Progenitor cell of endocrine pancreas (in vitro differentiated cells): ENCODE data around the gene ICOSLG. TPM values are rescaled to one million over a fixed set of nuclear protein-coding genes. Genes with fewer than 3 reads are reported as not detected.

ENCODE experiments used
- DNase-seq: peaks from one replicate; pipeline ENCODE4 v3.0.0; 2021; ENCODE audit warnings: low spot score; ENCODE audit not compliant: unreplicated experiment
- H3K27ac Mint-ChIP-seq: 2 replicates; pipeline ENCODE4 v1.8.0; 2021; ENCODE audit warnings: mild to moderate bottlenecking, moderate library complexity, mixed read lengths
- H3K27me3 Mint-ChIP-seq: 2 replicates; pipeline ENCODE4 v1.8.0; 2021; ENCODE audit warnings: mixed read lengths
- H3K36me3 Mint-ChIP-seq: 2 replicates; pipeline ENCODE4 v1.8.0; 2022; ENCODE audit warnings: mixed read lengths; ENCODE audit not compliant: insufficient read depth
- H3K4me1 Mint-ChIP-seq: 2 replicates; pipeline ENCODE4 v1.8.0; 2021; ENCODE audit warnings: low read depth, mixed read lengths
- H3K4me3 Mint-ChIP-seq: 2 replicates; pipeline ENCODE4 v1.8.0; 2021; ENCODE audit warnings: low read depth, mild to moderate bottlenecking, moderate library complexity, mixed read lengths
- H3K9me3 Mint-ChIP-seq: 2 replicates; pipeline ENCODE4 v1.8.0; 2021; ENCODE audit warnings: low read depth, mixed read lengths
- total RNA-seq: library from RNA; stranded (reverse); gene quantifications from 2 replicates; pipeline ENCODE4 v1.2.1, GENCODE V29; 2021
- TF ChIP-seq, protein P1 (sequence below): fragments of 200-600 bp; sonication (generic); IDR thresholded peaks from one replicate; pipeline ENCODE4 v1.5.0; 2021; ENCODE audit warnings: antibody characterized with exemption, mild to moderate bottlenecking; ENCODE audit not compliant: unreplicated experiment

The ICOSLG gene
- total RNA-seq, 1 donor from 2014 or later: 0.91 TPM

DNA sequence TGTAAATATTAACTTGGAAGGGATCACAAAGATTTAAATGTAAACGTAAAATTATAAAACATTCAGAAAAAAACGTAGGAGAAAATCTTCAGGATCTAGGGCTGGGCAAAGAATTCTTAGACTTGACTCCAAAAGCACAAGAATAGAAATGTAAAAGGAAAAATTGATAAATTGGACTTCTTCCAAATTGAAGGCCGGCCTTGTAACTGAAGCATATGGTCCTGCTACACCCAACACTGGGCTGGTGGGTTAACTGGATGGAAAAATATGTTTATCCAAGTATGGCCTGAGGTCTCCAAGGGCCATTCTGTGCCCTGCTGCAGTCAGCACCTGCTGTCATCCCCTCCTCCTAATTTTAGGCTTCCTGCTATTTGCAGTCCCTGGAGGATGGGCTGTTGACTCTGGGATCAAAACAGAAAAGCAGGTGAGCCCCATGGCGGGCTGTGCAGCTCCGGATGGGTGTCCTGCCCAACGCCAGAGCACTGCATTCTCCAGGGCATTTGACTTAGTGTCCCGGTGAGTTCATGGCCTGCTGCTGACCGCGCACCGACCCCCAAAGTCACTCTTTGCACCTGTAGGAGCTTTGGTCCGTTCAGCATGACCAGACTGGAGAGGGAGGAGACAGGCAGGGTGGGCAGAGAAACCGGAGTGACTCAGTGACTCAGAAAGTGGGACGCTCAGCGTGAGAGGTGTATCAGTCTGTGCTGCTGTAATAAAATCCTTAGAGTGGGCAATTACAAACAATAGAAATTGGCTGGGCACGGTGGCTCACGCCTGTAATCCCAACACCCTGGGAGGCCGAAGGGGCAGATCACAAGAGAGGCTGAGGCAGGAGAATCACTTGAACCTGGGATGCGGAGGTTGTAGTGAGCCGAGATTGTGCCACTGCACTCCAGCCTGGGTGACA is 38.9 kb upstream of the ICOSLG start:
- TF ChIP-seq, protein P1, sequence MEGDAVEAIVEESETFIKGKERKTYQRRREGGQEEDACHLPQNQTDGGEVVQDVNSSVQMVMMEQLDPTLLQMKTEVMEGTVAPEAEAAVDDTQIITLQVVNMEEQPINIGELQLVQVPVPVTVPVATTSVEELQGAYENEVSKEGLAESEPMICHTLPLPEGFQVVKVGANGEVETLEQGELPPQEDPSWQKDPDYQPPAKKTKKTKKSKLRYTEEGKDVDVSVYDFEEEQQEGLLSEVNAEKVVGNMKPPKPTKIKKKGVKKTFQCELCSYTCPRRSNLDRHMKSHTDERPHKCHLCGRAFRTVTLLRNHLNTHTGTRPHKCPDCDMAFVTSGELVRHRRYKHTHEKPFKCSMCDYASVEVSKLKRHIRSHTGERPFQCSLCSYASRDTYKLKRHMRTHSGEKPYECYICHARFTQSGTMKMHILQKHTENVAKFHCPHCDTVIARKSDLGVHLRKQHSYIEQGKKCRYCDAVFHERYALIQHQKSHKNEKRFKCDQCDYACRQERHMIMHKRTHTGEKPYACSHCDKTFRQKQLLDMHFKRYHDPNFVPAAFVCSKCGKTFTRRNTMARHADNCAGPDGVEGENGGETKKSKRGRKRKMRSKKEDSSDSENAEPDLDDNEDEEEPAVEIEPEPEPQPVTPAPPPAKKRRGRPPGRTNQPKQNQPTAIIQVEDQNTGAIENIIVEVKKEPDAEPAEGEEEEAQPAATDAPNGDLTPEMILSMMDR: no peak
- H3K27ac Mint-ChIP-seq: no peak overlapping the region
- no peak overlapping the region for H3K4me3 Mint-ChIP-seq
- DNase-seq: no peak
- peaks cover 21% of the 10 kb centered on the region for H3K27me3 Mint-ChIP-seq
- H3K4me1 Mint-ChIP-seq: peaks cover 12% of the 10 kb centered on the region
- no peaks in the 10 kb centered on the region for H3K36me3 Mint-ChIP-seq
- H3K9me3 Mint-ChIP-seq: peaks cover 4% of the 10 kb centered on the region

GRCh38 chr21:44275041-44275440 is 34.3 kb upstream of the ICOSLG start:
- DNase-seq: no peak
- no peak overlapping the region for H3K27ac Mint-ChIP-seq
- H3K27me3 Mint-ChIP-seq: peaks cover 6% of the 10 kb centered on the region
- no peaks in the 10 kb centered on the region for H3K4me1 Mint-ChIP-seq
- H3K9me3 Mint-ChIP-seq: peaks cover 4% of the 10 kb centered on the region
- TF ChIP-seq, protein P1: no peak
- H3K36me3 Mint-ChIP-seq: no peaks in the 10 kb centered on the region
- H3K4me3 Mint-ChIP-seq: no peak overlapping the region

- H3K4me1 Mint-ChIP-seq: no peaks in the 10 kb centered on the region
- DNase-seq: no peak
- H3K9me3 Mint-ChIP-seq: peaks cover 4% of the 10 kb centered on the region
- no peaks in the 10 kb centered on the region for H3K36me3 Mint-ChIP-seq
- H3K4me3 Mint-ChIP-seq: no peak overlapping the region
- TF ChIP-seq, protein P1: no peak
- H3K27me3 Mint-ChIP-seq: peaks cover 6% of the 10 kb centered on the region
- H3K27ac Mint-ChIP-seq: no peak overlapping the region
Measured at GRCh38 chr21:44273046-44273445, 32.3 kb upstream of the ICOSLG start.

DNA sequence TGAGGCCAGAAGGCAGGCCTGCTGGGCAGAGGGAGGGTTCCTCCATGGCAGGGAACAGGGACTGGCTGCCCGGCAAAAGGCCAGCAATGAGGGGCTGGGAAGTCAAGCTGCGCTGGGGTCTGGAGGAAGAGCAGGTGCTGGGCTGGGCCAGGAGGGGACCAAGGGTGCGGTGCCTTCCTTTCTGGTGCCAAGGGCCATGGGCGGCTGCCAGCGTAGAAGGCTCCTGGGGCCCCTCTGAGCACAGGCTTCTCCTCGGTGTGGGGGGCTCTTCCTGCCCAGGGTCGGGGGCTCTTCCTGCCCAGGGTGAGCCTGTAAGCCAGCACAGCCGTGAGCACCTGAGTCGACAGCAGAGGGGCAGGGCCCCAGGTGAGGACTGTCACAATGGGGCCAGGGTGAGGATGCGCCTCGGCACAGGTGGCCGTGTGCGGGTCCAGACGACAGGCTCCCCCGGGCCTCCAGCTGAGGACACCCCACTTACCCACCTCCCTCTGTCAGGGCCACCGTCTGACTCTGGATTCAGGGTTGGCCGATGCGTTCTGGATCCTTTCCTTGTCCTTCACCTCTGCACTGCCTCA is 31.6 kb upstream of the ICOSLG start:
- Mint-ChIP-seq H3K4me1 (no peaks in the 10 kb centered on the region), H3K36me3 (no peaks in the 10 kb centered on the region), H3K27me3 (peaks cover 6% of the 10 kb centered on the region), H3K27ac (no peak overlapping the region), H3K4me3 (no peak overlapping the region), H3K9me3 (peaks cover 4% of the 10 kb centered on the region)
- no peak for DNase-seq
- TF ChIP-seq, protein P1: no peak

DNA sequence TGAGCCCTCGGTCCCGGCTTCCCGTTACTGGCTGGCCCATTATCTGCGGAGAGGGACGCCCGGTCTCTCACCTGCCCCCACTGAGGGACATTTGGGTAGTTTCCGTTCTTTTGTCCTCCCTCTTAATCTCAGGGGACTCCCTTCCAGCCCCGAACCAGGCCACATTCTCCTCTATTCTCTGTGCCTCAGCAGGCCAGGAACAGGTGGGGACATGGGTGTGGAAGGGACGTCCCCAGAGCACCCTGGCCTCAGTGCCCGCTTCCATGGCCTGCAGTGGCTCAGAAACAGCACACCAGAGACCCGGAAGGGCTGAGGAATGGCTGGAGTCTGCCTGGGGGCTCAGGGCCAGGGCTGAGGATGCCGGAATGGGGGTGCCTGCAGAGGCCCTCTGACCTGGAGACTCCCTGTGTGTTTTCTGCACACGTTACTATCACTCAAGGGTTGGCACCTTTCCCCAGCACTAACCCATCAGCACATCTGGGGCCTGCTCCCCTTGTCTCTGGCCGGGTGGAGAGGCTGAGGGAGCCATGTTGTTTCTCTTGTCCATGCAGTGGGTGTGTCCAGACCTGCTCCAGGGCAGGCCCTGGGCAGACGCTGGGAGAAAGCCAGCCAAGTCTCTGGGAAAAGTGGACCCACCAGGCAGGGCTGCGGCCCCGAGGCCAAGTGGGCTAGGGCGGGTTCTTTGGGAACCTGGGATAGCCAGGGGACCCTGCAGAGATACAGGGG is 31.0 kb upstream of the ICOSLG start:
- H3K27ac Mint-ChIP-seq: no peak overlapping the region
- peaks cover 4% of the 10 kb centered on the region for H3K9me3 Mint-ChIP-seq
- H3K4me3 Mint-ChIP-seq: no peak overlapping the region
- H3K36me3 Mint-ChIP-seq: no peaks in the 10 kb centered on the region
- H3K27me3 Mint-ChIP-seq: peaks cover 6% of the 10 kb centered on the region
- H3K4me1 Mint-ChIP-seq: no peaks in the 10 kb centered on the region
- TF ChIP-seq, protein P1: no peak
- no peak for DNase-seq
